Epidermal melanocyte (primary cell): ENCODE data around the gene CCDC197.
A peak's percentile ranks its signal among the peaks of the same experiment; 100 is the strongest.

Experiments used
- DNase-seq: peaks from one replicate; pipeline ENCODE4 v3.0.0; 2011; ENCODE audit warnings: low spot score; ENCODE audit not compliant: insufficient read length

Gene CCDC197

GRCh38 chr14:93977171-93977570 lies 19.9 kb upstream of the CCDC197 start:
- no peak for DNase-seq

- DNase-seq, result no peak
Measured at GRCh38 chr14:93977790-93978581, 19.1 kb upstream of the CCDC197 start.

- no peak for DNase-seq
Measured at GRCh38 chr14:93978735-93979134, 18.4 kb upstream of the CCDC197 start.

- DNase-seq, result no peak
Measured at GRCh38 chr14:93980456-93981201, 16.5 kb upstream of the CCDC197 start.

- no peak for DNase-seq
Measured at GRCh38 chr14:93981316-93982229, 15.5 kb upstream of the CCDC197 start.

GRCh38 chr14:93982230-93983007 lies 14.7 kb upstream of the CCDC197 start:
- DNase-seq, result no peak

- no peak for DNase-seq
Measured at GRCh38 chr14:93984070-93984469, 13.0 kb upstream of the CCDC197 start.

- peak; percentile 53 for DNase-seq
Measured at GRCh38 chr14:93984987-93985410, 12.1 kb upstream of the CCDC197 start.

- no peak for DNase-seq
Measured at GRCh38 chr14:93986955-93987354, 10.1 kb upstream of the CCDC197 start.

- DNase-seq, result no peak
Measured at GRCh38 chr14:93987376-93987775, 9.7 kb upstream of the CCDC197 start.

GRCh38 chr14:93987815-93988476 lies 9.2 kb upstream of the CCDC197 start:
- DNase-seq, result no peak

GRCh38 chr14:93989939-93990338 lies 7.2 kb upstream of the CCDC197 start:
- no peak for DNase-seq

- DNase-seq, result no peak
Measured at GRCh38 chr14:93991212-93991611, 5.9 kb upstream of the CCDC197 start.

- no peak for DNase-seq
Measured at GRCh38 chr14:93991649-93992048, 5.5 kb upstream of the CCDC197 start.

GRCh38 chr14:93993382-93993781 lies 3.7 kb upstream of the CCDC197 start:
- no peak for DNase-seq

GRCh38 chr14:93994919-93995682 lies 2.0 kb upstream of the CCDC197 start:
- DNase-seq, result no peak

- no peak for DNase-seq
Measured at GRCh38 chr14:93996130-93996695, 888 bp upstream of the CCDC197 start.

- no peak for DNase-seq
Measured at GRCh38 chr14:93997916-93998870, 1.1 kb downstream of the CCDC197 start.
